K562 treated with DMSO at 1 percent for 4 hours (cell line): Measurements from ENCODE around the gene ZNF408. TPM values are rescaled to one million over a fixed set of nuclear protein-coding genes. Genes with fewer than 3 reads are reported as not detected.

ENCODE experiments used
- total RNA-seq: library from RNA; unstranded; fragments of 300-600 nt; gene quantifications from 2 replicates; pipeline ENCODE4 v1.2.3, GENCODE V29; 2022; ENCODE audit not compliant: insufficient read depth

The ZNF408 gene
- 13.9 and 20.2 TPM in 2 replicates for total RNA-seq

DNA sequence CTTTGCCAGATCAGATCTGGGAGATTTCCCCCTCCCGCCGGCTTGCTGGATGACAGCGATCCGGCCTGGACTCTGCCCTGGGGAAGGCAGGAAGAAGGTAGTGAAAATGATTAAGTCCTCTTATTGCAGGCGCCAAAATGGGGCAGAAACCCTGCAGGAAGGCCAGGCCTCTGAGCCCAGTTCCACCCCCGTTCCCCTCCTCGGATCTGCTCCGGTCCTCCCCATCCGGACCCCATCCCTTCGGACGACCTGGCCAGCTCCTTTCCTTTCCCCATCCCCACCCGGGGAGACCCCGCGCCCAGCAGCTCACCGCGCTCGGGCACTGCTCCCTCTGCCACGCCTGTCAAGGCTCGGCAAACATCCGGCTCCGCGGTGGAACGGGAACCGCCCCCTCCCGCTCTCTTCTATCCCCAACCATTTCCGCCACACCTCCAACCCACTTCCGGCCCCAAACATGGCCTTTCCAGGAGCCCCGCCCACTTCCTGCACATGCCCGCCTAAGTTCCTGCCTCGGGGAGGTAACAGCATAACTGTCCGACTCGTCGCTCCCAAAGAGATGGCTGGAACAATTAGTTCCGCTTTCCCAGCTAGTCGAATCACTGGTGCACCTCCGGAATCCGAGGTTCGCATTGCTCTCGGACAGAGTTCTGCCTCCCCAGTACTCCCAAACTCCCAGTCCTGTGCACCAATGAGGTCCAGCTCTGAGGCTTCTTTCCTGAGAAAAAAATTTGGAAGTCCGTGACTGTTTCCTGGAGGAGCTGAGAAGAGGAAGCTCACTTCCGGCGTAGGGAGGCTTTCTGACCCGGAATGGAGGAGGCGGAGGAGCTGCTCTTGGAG is at the start of gene ZNF408, which contains the start of gene ARHGAP1:
Gene ZNF408, plus strand, starts transcription at position 791 of the 837 bp plus-strand sequence. Its CDS starts 17 bp downstream, at position 808.
Gene ARHGAP1, minus strand, starts transcription at position 379 of the 837 bp plus-strand sequence. CDS start 4,512 bp downstream, outside the sequence.

DNA sequence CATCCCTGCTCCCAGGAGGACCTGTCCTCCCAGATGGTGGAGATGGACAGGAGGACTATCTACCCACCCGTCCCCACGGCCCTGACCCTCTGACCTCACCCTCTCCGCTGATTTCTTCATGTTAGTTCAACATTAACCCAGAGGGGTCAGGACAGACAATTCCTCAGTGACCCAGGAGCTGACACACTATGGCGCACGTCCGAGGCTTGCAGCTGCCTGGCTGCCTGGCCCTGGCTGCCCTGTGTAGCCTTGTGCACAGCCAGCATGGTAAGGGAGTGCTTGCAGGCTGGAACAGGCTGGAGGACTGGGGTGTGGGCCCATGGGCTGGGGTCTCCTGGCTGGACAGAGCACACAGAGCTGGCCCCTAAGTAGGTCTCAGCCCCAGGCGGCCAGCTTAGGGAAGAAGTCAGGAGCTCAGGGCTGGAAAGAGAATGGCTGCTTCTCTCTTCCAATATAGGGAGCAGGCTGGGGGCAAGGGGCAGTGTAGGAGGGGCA is 18.3 kb downstream of the ZNF408 start, which contains the start of gene F2:
Gene F2, plus strand, starts transcription at position 166 of the 495 bp plus-strand sequence. Its CDS starts 23 bp downstream, at position 189.

Other genes with a start within 250 kb of the ZNF408 start
- 28.7 and 31.5 TPM in 2 replicates for gene AMBRA1, start 107.0 kb upstream of the ZNF408 start, total RNA-seq
- 5.1 and 7.3 TPM in 2 replicates for gene HARBI1, start 83.8 kb upstream of the ZNF408 start, total RNA-seq
- 34.2 and 42.8 TPM in 2 replicates for gene ATG13, start 83.5 kb upstream of the ZNF408 start, total RNA-seq
- gene ARHGAP1, start 412 bp upstream of the ZNF408 start, total RNA-seq: 17.1 and 19.5 TPM in 2 replicates
- not detected in 2 replicates for gene F2, start 18.2 kb downstream of the ZNF408 start, total RNA-seq
- gene CKAP5, start 145.2 kb downstream of the ZNF408 start, total RNA-seq: 55.7 and 60.6 TPM in 2 replicates
- not detected in 2 replicates for gene LRP4, start 217.5 kb downstream of the ZNF408 start, total RNA-seq
- gene CSTPP1, start 235.7 kb downstream of the ZNF408 start, total RNA-seq: 15.5 and 22.9 TPM in 2 replicates